ENCODE measurements around the gene DGKH. TPM values are rescaled to one million over a fixed set of nuclear protein-coding genes. Genes with fewer than 3 reads are reported as not detected.

DGKH gene
- total and polyA plus RNA-seq, 2 of the 13 experiments (the other 11 are each of a cell fraction or from before 2014, with no cell fraction given), result 0.01 to 0.13 TPM

- Histone ChIP-seq H3K9me3 (ENCODE audit: low read length) (no peaks in the 10 kb centered on the region), H3K4me3 (replicated peaks in 1 of 3; ENCODE audit: insufficient read depth in 1 of 3, low read depth in 2 of 3, low read length in 3 of 3) (no peak overlapping the region), H4K20me1 (ENCODE audit: insufficient read depth, low read length) (no peaks in the 10 kb centered on the region), H3K27me3 (ENCODE audit: control insufficient read depth in 1 of 2, insufficient read depth in 2 of 2, low read length in 2 of 2) (no peaks in the 10 kb centered on the region; a peak in 1 of 5 replicates), H3K4me2 (ENCODE audit: low read depth, low read length) (no peak overlapping the region), H2AFZ (ENCODE audit: low read length) (no peak overlapping the region), H3K27ac (ENCODE audit: extremely low read length, insufficient read depth, low read length) (no peak overlapping the region), H3K9ac (ENCODE audit: insufficient read depth, low read depth, low read length) (no peak overlapping the region), H3K36me3 (replicated peaks in 1 of 2; ENCODE audit: control insufficient read depth in 1 of 2, insufficient read depth in 2 of 2, low read length in 2 of 2) (no peaks in the 10 kb centered on the region), H3K4me1 (ENCODE audit: insufficient read depth, low read length) (peaks cover 28% of the 10 kb centered on the region), H3K79me2 (ENCODE audit: insufficient read depth, low read length) (peaks cover 9% of the 10 kb centered on the region)
- intact Hi-C loops (cut with micrococcal nuclease; ENCODE audit: unreplicated experiment), result no loop called here
- no peak for TF ChIP-seq ZNF839 (CRISPR knock-in tag; IDR thresholded peaks at IDR 0.05; ENCODE audit: borderline replicate concordance)
- TF ChIP-seq PHB2 (IDR thresholded peaks at IDR 0.05; ENCODE audit: partially characterized antibody), result no peak
- ATAC-seq (no peak), FAIRE-seq (no peak), DNase-seq (ENCODE audit: low spot score) (no peak)
- 97% methylated on average over 6 of the region's 6 CpGs for WGBS (ENCODE audit: low lambda C conversion rate)
- BruUV-seq (replicated peaks), result no TSS peak
- ChIA-PET CTCF (ENCODE audit: low intra/inter-chr PET ratio, low total read pairs) (no interaction called here), POLR2A (no interaction called here)
- in situ Hi-C loops (cut with HindIII; ENCODE audit: extremely low pct_ligation_motif_present, low pct_unique_long_range_greater_than_20kb), result no loop called here
Measured at GRCh38 chr13:42279080-42279479, 230.6 kb downstream of the DGKH start.

- Histone ChIP-seq H3K4me2 (ENCODE audit: low read depth, low read length) (no peak overlapping the region), H3K4me3 (replicated peaks in 1 of 3; ENCODE audit: insufficient read depth in 1 of 3, low read depth in 2 of 3, low read length in 3 of 3) (no peak overlapping the region), H3K9me3 (ENCODE audit: low read length) (no peaks in the 10 kb centered on the region), H3K27me3 (ENCODE audit: control insufficient read depth in 1 of 2, insufficient read depth in 2 of 2, low read length in 2 of 2) (no peaks in the 10 kb centered on the region; a peak in 1 of 5 replicates), H3K9ac (ENCODE audit: insufficient read depth, low read depth, low read length) (no peak overlapping the region), H2AFZ (ENCODE audit: low read length) (no peak overlapping the region), H4K20me1 (ENCODE audit: insufficient read depth, low read length) (no peaks in the 10 kb centered on the region), H3K79me2 (ENCODE audit: insufficient read depth, low read length) (peaks cover 11% of the 10 kb centered on the region), H3K4me1 (ENCODE audit: insufficient read depth, low read length) (peaks cover 32% of the 10 kb centered on the region), H3K27ac (ENCODE audit: extremely low read length, insufficient read depth, low read length) (no peak overlapping the region), H3K36me3 (replicated peaks in 1 of 2; ENCODE audit: control insufficient read depth in 1 of 2, insufficient read depth in 2 of 2, low read length in 2 of 2) (no peaks in the 10 kb centered on the region)
- CTCF ChIA-PET (ENCODE audit: low intra/inter-chr PET ratio, low total read pairs), result no interaction called here
- ATAC-seq, result no peak
- FAIRE-seq, result no peak
- no peak for DNase-seq (ENCODE audit: low spot score)
- intact Hi-C loops (cut with micrococcal nuclease; ENCODE audit: unreplicated experiment), result no loop called here
- WGBS (ENCODE audit: low lambda C conversion rate), result 81% methylated on average over 1 of the region's 1 CpG
- POLR2A ChIA-PET, result no interaction called here
- no TSS peak for BruUV-seq (replicated peaks)
- in situ Hi-C loops (cut with HindIII; ENCODE audit: extremely low pct_ligation_motif_present, low pct_unique_long_range_greater_than_20kb), result no loop called here
- TF ChIP-seq MXI1 (IDR thresholded peaks at IDR 0.05; ENCODE audit: borderline replicate concordance, low read depth, low read length), result no peak
- no peak for TF ChIP-seq MTA1 (CRISPR knock-in tag; IDR thresholded peaks at IDR 0.05; ENCODE audit: borderline replicate concordance)
- TF ChIP-seq, protein P1, sequence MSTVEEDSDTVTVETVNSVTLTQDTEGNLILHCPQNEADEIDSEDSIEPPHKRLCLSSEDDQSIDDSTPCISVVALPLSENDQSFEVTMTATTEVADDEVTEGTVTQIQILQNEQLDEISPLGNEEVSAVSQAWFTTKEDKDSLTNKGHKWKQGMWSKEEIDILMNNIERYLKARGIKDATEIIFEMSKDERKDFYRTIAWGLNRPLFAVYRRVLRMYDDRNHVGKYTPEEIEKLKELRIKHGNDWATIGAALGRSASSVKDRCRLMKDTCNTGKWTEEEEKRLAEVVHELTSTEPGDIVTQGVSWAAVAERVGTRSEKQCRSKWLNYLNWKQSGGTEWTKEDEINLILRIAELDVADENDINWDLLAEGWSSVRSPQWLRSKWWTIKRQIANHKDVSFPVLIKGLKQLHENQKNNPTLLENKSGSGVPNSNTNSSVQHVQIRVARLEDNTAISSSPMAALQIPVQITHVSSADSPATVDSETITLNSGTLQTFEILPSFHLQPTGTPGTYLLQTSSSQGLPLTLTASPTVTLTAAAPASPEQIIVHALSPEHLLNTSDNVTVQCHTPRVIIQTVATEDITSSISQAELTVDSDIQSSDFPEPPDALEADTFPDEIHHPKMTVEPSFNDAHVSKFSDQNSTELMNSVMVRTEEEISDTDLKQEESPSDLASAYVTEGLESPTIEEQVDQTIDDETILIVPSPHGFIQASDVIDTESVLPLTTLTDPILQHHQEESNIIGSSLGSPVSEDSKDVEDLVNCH (CRISPR knock-in tag; IDR thresholded peaks at IDR 0.05), result no peak
- TF ChIP-seq ZNF30 (CRISPR knock-in tag; IDR thresholded peaks at IDR 0.05), result no peak
- TF ChIP-seq FOXP4 (CRISPR knock-in tag; IDR thresholded peaks at IDR 0.05), result no peak
- TF ChIP-seq NR1H2 (CRISPR knock-in tag; IDR thresholded peaks at IDR 0.05; ENCODE audit: borderline replicate concordance, low read depth), result no peak
- no peak for TF ChIP-seq ZNF136 (CRISPR knock-in tag; IDR thresholded peaks at IDR 0.05; ENCODE audit: low read depth)
- TF ChIP-seq HNF1A (IDR thresholded peaks at IDR 0.05; ENCODE audit: low read depth), result no peak
- TF ChIP-seq HNF1A (CRISPR knock-in tag; IDR thresholded peaks at IDR 0.05; ENCODE audit: borderline replicate concordance), result no peak
Measured at GRCh38 chr13:42279986-42280385, 231.5 kb downstream of the DGKH start.
